K562 (cell line): ENCODE measurements around the gene CCDC187.

Experiments used
- CBFB ChIP-seq: sonication (generic); formaldehyde crosslinking; IDR thresholded peaks from 2 replicates; pipeline ENCODE4 v1.4.0; 2020; ENCODE audit warnings: mild to moderate bottlenecking, missing genetic modification reagents
- JUN ChIP-seq, 2 experiments: sonication (generic) in 1 of 2; formaldehyde crosslinking in 1 of 2; IDR thresholded peaks; 2 replicates each; pipeline versions ENCODE4 v1.6.1 to v1.8.0; 2012 to 2022; ENCODE audit warnings: borderline replicate concordance in 2 of 2, mild to moderate bottlenecking in 2 of 2, improper control_type of control experiment in 1 of 2, low read depth in 1 of 2, low read length in 1 of 2, missing genetic modification reagents in 1 of 2
- MAZ ChIP-seq, 2 experiments: fragments of 450-650 bp in 1 of 2; sonication (generic) in 1 of 2; formaldehyde crosslinking; IDR thresholded peaks in 1 of 2; conservative IDR thresholded peaks in 1 of 2; 2 replicates each; pipeline versions ENCODE4 v1.4.0 to v1.5.0; 2020; ENCODE audit warnings: mild to moderate bottlenecking in 1 of 2, missing genetic modification reagents in 1 of 2
- SP2 ChIP-seq: IDR thresholded peaks from 2 replicates; pipeline ENCODE4 v1.6.1; 2011; ENCODE audit warnings: mild to moderate bottlenecking, low read depth, low read length, moderate library complexity; ENCODE audit not compliant: poor library complexity, severe bottlenecking; ENCODE audit errors: extremely low read depth
- ZNF184 ChIP-seq: sonication (generic); formaldehyde crosslinking; IDR thresholded peaks from 2 replicates; pipeline ENCODE4 v1.5.0; 2020; ENCODE audit warnings: missing genetic modification reagents
- TF ChIP-seq, protein P1 (sequence below), 3 experiments: IDR thresholded peaks in 2 of 3; conservative IDR thresholded peaks in 1 of 3; 2 replicates each; pipeline ENCODE4 v1.5.1; 2011 to 2012; ENCODE audit warnings: low read length in 3 of 3, mild to moderate bottlenecking in 3 of 3, control low read depth in 2 of 3, improper control_type of control experiment in 1 of 3, inconsistent platforms in 1 of 3, low read depth in 1 of 3, mixed read lengths in 1 of 3, moderate library complexity in 1 of 3; ENCODE audit not compliant: insufficient read depth in 2 of 3

DNA sequence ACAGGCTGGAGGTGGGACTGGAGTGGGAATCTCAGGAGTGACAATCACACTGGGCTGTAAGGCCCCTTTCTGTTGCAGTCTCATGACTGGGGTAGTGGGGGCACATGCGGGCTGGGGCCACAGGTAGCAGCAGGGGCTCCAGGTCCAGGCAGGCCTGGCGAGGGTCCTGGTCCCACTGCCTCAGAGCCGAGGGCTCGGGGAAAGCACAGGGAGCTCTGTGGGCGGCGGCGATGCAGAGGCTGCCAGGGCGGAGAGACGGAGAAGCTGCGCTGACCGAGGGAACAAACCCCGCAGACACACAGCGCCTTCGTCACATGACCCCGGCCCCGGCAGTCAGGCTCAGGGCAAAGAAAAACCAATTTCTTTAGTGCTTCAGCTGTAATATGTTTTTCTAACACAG, 93.6 kb downstream of the CCDC187 start:
- TF ChIP-seq, protein P1, sequence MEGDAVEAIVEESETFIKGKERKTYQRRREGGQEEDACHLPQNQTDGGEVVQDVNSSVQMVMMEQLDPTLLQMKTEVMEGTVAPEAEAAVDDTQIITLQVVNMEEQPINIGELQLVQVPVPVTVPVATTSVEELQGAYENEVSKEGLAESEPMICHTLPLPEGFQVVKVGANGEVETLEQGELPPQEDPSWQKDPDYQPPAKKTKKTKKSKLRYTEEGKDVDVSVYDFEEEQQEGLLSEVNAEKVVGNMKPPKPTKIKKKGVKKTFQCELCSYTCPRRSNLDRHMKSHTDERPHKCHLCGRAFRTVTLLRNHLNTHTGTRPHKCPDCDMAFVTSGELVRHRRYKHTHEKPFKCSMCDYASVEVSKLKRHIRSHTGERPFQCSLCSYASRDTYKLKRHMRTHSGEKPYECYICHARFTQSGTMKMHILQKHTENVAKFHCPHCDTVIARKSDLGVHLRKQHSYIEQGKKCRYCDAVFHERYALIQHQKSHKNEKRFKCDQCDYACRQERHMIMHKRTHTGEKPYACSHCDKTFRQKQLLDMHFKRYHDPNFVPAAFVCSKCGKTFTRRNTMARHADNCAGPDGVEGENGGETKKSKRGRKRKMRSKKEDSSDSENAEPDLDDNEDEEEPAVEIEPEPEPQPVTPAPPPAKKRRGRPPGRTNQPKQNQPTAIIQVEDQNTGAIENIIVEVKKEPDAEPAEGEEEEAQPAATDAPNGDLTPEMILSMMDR (IDR thresholded peaks at IDR 0.05 in 2 of 3, conservative IDR thresholded peaks at IDR 0.05 in 1 of 3; ENCODE audit: insufficient read depth in 2 of 3, low read depth in 1 of 3, low read length in 3 of 3), result no peak
- TF ChIP-seq SP2, result no peak
- no peak for TF ChIP-seq JUN (IDR thresholded peaks at IDR 0.05; ENCODE audit: borderline replicate concordance, low read depth, low read length)
- no peak for TF ChIP-seq JUN (CRISPR knock-in tag; IDR thresholded peaks at IDR 0.05; ENCODE audit: borderline replicate concordance)
- TF ChIP-seq ZNF184, result no peak
- TF ChIP-seq CBFB (CRISPR knock-in tag), result no peak
- TF ChIP-seq MAZ (CRISPR knock-in tag; conservative IDR thresholded peaks at IDR 0.05 in 1 of 2, IDR thresholded peaks at IDR 0.05 in 1 of 2), result no peak
